HUES48 (cell line): ENCODE data around the gene CHTF8.
"Not testable (repeated sequence)": the region's sequence is repeated elsewhere in the genome, so short reads cannot be mapped to it uniquely, and the experiment has no call there.

Experiments
- H3K27ac ChIP-seq: one replicate; pipeline ENCODE4 v1.7.0; 2013; ENCODE audit warnings: low read depth, low read length, inconsistent platforms
- H3K27me3 ChIP-seq: 2 replicates; pipeline ENCODE4 v1.6.1; 2013; ENCODE audit warnings: mild to moderate bottlenecking, low read length; ENCODE audit not compliant: control insufficient read depth, insufficient read depth
- H3K36me3 ChIP-seq: 2 replicates; pipeline ENCODE4 v1.6.1; 2013; ENCODE audit warnings: low read length; ENCODE audit not compliant: control insufficient read depth, insufficient read depth
- H3K4me1 ChIP-seq: 2 replicates; pipeline ENCODE4 v1.6.1; 2013; ENCODE audit warnings: mild to moderate bottlenecking, low read length; ENCODE audit not compliant: control insufficient read depth, insufficient read depth
- H3K4me3 ChIP-seq: 2 replicates; pipeline ENCODE4 v1.5.1; 2013; ENCODE audit warnings: mild to moderate bottlenecking, low read depth, low read length
- H3K9ac ChIP-seq: 2 replicates; pipeline ENCODE4 v1.6.1; 2013; ENCODE audit warnings: mild to moderate bottlenecking, low read depth, low read length, moderate library complexity
- H3K9me3 ChIP-seq: 2 replicates; pipeline ENCODE4 v1.6.1; 2013; ENCODE audit warnings: low read length; ENCODE audit not compliant: control insufficient read depth, insufficient read depth

Gene CHTF8

DNA sequence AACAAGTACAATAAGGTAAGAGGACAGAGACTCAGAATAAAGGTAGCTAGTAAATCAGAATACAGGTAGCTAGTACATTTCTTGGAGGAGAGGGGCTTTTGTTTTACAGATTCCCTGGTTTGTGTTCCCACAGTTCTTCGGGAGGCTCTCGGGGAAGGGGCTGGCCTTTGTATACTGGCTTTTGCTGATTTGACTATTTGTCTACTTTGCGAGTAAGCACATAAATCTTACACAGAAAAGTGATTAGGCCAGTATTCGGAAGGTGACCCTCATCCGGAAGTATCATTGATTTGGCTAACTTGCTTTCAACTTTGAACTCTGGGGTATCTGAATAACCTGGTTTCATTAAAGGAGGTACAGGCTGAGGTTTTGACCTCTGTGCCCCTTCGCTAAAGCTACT lies 33.2 kb upstream of the CHTF8 start:
- Histone ChIP-seq H3K27ac (no peak overlapping the region), H3K9ac (no peak overlapping the region), H3K9me3 (no peaks in the 10 kb centered on the region), H3K27me3 (no peaks in the 10 kb centered on the region), H3K4me3 (no peak overlapping the region), H3K4me1 (no peaks in the 10 kb centered on the region), H3K36me3 (peaks cover 92% of the 10 kb centered on the region)

DNA sequence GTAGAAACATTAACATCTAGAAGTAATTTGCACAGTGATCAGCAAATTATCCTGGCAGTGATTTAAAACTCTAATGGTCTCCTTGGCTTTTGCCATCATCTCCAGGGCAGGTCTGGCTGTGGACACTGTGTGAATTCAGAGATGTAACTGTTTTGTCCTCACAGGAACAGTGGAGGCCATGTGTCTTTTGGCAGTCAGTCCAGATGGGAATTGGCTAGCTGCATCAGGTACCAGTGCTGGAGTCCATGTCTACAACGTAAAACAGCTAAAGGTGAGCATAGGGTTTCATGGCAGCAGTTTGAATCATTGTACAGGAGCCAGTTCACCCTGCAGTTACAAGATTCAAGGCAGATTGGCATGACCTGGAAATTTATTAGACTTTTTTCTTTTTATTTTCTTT lies 27.8 kb upstream of the CHTF8 start:
- Histone ChIP-seq H3K9ac (no peak overlapping the region), H3K27ac (no peak overlapping the region), H3K4me1 (no peaks in the 10 kb centered on the region), H3K27me3 (no peaks in the 10 kb centered on the region), H3K9me3 (no peaks in the 10 kb centered on the region), H3K36me3 (peaks cover 87% of the 10 kb centered on the region), H3K4me3 (no peak overlapping the region)

DNA sequence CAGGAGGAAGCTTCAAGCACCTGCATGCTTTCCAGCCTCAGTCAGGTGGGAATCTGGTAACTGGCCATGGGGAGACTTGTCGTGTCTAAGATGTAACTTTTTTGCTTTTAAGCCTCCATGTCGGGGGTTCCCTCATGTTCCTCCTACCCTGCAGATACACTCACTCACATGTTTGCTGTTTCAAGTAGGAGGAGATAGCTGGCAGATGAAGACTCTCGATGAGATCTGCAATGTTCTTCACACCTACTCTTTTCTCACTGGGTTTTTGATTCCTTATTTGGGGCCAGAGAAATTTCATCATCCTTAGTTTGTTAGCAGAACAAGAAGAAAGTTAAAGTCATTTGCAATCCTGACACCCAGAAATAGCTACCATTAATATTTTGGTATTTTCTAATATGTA lies 24.8 kb upstream of the CHTF8 start:
- Histone ChIP-seq H3K27me3 (no peaks in the 10 kb centered on the region), H3K36me3 (peaks cover 89% of the 10 kb centered on the region), H3K9ac (no peak overlapping the region), H3K4me3 (no peak overlapping the region), H3K27ac (no peak overlapping the region), H3K9me3 (no peaks in the 10 kb centered on the region), H3K4me1 (no peaks in the 10 kb centered on the region)

DNA sequence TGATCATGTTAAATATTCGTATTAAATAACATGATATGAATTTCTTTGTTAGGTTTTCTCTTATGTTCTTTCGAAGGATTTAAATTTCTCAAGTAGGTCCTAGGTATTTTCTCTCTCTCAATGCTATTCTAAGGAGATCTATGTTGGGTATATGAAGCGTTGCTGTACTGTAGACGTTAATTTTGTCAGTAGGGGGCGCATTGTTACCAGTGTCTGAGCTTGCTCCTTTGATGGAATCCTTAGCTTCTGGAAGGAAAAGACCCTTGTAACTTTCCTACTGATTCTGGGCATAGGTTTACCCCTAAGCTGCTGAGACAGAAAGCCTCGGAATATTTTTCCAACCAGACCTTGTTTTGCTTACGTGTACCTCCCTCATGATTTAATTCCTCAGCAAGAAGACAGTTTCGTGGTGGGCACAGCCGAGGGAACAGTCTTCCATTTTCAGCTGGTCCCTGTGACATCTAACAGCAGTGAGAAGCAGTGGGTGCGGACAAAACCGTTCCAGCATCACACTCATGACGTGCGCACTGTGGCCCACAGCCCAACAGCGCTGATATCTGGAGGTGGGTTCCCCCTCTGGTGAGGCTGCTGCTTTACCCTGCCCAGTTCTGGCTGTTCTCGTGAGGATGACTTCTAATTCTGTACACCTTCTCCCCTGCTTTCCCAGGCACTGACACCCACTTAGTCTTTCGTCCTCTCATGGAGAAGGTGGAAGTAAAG lies 17.9 kb upstream of the CHTF8 start:
- no peaks in the 10 kb centered on the region for H3K4me1 ChIP-seq
- no peaks in the 10 kb centered on the region for H3K27me3 ChIP-seq
- no peaks in the 10 kb centered on the region for H3K9me3 ChIP-seq
- H3K27ac ChIP-seq: no peak overlapping the region
- peaks cover 83% of the 10 kb centered on the region for H3K36me3 ChIP-seq
- no peak overlapping the region for H3K9ac ChIP-seq
- no peak overlapping the region for H3K4me3 ChIP-seq

DNA sequence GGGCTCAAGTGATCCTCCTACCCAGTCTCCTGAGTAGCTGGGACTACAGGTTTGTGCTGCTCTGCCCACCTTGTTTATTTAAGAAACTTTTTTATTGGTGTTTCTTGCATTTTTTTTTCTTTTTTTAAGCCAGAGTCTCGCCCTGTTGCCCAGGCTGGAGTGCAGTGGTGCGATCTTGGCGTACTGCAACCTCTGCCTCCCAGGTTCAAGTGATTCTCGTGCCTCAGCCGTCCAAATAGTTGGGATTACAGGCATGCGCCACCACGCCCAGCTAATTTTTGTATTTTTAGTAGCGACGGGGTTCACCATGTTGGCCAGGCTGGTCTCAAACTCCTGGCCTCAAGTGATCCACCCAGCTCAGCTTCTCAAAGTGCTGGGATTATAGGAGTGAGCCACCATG lies 17.2 kb upstream of the CHTF8 start:
- not testable (repeated sequence) for H3K4me1 ChIP-seq, H3K4me3 ChIP-seq, H3K27ac ChIP-seq, H3K9me3 ChIP-seq, H3K27me3 ChIP-seq, H3K9ac ChIP-seq
- H3K36me3 ChIP-seq: peaks cover 82% of the 10 kb centered on the region

DNA sequence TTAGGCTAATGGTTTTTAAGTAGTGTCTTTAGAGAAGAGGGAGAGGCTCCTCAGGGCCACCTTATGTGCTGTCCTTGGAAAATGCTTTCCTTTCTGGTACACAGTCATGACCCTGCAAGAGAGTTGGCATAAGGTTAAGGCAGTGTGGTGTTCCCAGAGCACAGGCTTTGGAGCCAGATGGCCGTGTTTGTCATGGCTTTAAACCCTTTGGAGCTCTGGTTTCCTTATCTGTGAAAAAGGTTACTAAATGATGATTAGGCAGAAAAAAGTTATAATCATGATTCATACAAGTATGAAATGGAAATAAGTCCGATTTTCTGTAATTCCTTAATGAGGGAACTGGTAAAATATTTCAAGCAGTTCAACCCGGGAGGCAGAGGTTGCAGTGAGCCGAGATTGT lies 13.3 kb upstream of the CHTF8 start:
- Histone ChIP-seq H3K9me3 (no peaks in the 10 kb centered on the region), H3K36me3 (peaks cover 82% of the 10 kb centered on the region)

DNA sequence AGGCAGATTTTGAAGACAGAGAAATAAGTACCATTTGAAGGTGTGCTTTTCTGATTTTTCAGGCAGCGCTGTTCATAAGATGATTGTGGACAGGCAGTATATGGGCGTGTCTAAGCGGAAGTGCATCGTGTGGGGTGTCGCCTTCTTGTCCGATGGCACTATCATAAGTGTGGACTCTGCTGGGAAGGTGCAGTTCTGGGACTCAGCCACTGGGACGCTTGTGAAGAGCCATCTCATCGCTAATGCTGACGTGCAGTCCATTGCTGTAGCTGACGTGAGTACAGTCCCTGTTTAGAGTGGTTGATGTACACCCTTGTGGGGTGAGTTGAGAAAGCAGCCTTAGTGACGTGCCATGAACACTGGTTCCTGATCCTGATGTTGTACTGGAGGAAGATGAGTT lies 10.7 kb upstream of the CHTF8 start:
- H3K36me3 ChIP-seq: peaks cover 85% of the 10 kb centered on the region

More for the DNA sequence above, 13.3 kb upstream of the CHTF8 start:
- Histone ChIP-seq H3K27me3 (no peaks in the 10 kb centered on the region), H3K4me1 (no peaks in the 10 kb centered on the region), H3K9ac (no peak overlapping the region), H3K27ac (no peak overlapping the region), H3K4me3 (no peak overlapping the region)

DNA sequence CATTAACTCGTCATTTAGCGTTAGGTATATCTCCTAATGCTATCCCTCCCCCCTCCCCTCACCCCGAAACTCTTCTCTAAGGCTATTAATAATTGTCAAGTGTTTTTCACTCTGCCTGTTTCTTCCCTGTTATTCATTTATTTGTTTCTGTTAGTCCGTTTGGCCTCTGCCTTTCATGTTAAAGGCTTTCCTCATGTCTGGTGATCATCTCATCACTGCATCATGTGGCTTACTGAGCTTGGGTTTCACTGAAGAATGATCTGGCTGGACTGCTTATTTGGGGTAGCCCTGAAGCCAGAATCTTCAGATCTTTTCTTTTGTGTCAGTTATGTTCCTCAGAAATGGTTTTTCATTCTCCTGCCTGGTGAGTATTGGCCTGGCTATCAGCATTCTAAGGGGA lies 9.5 kb upstream of the CHTF8 start:
- Histone ChIP-seq H3K36me3 (peaks cover 92% of the 10 kb centered on the region), H3K9ac (no peak overlapping the region), H3K9me3 (no peaks in the 10 kb centered on the region), H3K4me3 (no peak overlapping the region), H3K27ac (no peak overlapping the region), H3K4me1 (no peaks in the 10 kb centered on the region), H3K27me3 (no peaks in the 10 kb centered on the region)

More for the DNA sequence above, 10.7 kb upstream of the CHTF8 start:
- H3K9ac ChIP-seq: no peak overlapping the region
- no peak overlapping the region for H3K27ac ChIP-seq
- H3K27me3 ChIP-seq: no peaks in the 10 kb centered on the region
- no peaks in the 10 kb centered on the region for H3K4me1 ChIP-seq
- no peaks in the 10 kb centered on the region for H3K9me3 ChIP-seq
- no peak overlapping the region for H3K4me3 ChIP-seq

DNA sequence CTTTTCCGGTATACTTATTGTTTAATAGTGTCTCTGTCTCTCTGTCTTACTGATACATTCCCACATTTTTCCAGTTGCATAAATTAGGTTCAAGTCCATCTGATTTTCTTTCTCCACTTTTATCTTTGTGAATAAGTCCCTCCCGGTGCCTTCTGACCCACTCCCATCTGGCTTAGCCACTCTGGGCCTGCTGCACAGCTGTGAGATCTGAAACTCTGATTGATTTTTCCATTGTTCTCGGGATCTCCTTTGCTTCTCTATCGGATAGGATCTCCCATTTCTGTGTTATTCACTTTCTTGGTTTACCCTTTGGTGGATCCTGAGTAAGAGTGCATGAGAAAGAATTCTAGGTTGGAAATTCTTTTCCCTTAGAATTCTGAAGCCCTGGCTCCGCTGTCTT lies 8.6 kb upstream of the CHTF8 start:
- Histone ChIP-seq H3K4me1 (no peaks in the 10 kb centered on the region), H3K9ac (no peak overlapping the region), H3K27ac (no peak overlapping the region), H3K9me3 (no peaks in the 10 kb centered on the region), H3K36me3 (peaks cover 97% of the 10 kb centered on the region), H3K27me3 (no peaks in the 10 kb centered on the region), H3K4me3 (no peak overlapping the region)

DNA sequence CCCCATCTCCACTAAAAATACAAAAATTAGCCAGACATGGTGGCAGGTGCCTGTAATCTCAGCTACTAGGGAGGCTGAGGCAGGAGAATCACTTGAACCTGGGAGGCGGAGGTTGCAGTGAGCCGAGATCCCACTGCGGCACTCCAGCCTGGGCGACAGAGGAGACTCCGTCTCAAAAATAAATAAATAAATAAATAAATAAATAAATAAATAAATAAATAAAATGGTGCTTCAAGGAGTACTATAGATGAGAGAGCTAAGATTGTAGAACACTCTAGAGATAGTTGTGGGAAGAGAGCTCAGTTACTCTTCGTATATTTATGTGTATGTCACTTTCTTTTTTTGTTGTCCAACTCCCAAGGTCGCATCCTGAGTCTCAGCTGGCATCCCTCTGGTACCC lies 7.1 kb upstream of the CHTF8 start:
- not testable (repeated sequence) for H3K9me3 ChIP-seq, H3K9ac ChIP-seq, H3K27ac ChIP-seq, H3K4me3 ChIP-seq, H3K27me3 ChIP-seq, H3K4me1 ChIP-seq
- peaks cover 91% of the 10 kb centered on the region for H3K36me3 ChIP-seq

DNA sequence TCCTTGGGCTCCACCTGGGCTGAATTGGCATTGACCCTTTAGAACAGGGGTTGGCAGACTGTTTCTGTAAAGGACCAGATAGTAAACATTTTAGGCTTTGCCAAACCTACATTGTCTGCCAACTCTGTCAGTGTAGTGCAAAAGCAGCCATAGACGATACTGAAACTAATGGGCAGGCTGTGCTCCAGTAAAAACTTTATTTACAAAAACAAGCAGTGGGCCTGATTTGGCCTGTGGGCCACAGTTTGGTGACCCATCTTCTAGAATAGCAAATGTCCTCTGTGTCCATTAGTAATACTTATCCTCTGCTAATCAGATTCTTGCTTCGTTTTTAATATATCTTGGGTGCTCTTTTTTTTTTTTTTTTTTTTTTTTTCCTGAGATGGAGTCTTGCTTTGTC lies 6.2 kb upstream of the CHTF8 start:
- no peaks in the 10 kb centered on the region for H3K9me3 ChIP-seq
- H3K4me1 ChIP-seq: peaks cover 6% of the 10 kb centered on the region; the same call in 1 of the 2 replicates
- H3K9ac ChIP-seq: no peak overlapping the region
- peaks cover 92% of the 10 kb centered on the region for H3K36me3 ChIP-seq
- no peak overlapping the region for H3K27ac ChIP-seq
- H3K27me3 ChIP-seq: no peaks in the 10 kb centered on the region
- H3K4me3 ChIP-seq: no peak overlapping the region
